WTC11 (cell line): ENCODE data around the gene HPN. TPM values are rescaled to one million over a fixed set of nuclear protein-coding genes. Genes with fewer than 3 reads are reported as not detected.

Experiments
- ATAC-seq: fragments of 200-7000 bp; cut with Tn5 transposase; 2 replicates; pipeline ENCODE4 v1.10.0; 2021; ENCODE audit warnings: mild to moderate bottlenecking, moderate library complexity
- CTCF ChIA-PET: fragments of 300-600 bp; sonication (Branson Sonifier 250); formaldehyde crosslinking; loops from one replicate; lab custom pipeline; 2021; ENCODE audit warnings: antibody characterized with exemption; lab: Charles Lee
- POLR2A ChIA-PET: fragments of 350-600 bp; sonication (Branson Sonifier 250); formaldehyde crosslinking; loops from one replicate; lab custom pipeline; 2021; ENCODE audit warnings: antibody characterized with exemption; lab: Charles Lee
- DNase-seq: peaks from one replicate; pipeline ENCODE4 v3.0.0; 2021; ENCODE audit warnings: low spot score
- H3K27ac Mint-ChIP-seq: 2 replicates; pipeline ENCODE4 v1.8.0; 2021; ENCODE audit warnings: mixed read lengths
- H3K27me3 Mint-ChIP-seq: 2 replicates; pipeline ENCODE4 v1.8.0; 2021; ENCODE audit warnings: low read depth, mild to moderate bottlenecking, moderate library complexity, mixed read lengths
- H3K36me3 Mint-ChIP-seq: 2 replicates; pipeline ENCODE4 v1.8.0; 2021; ENCODE audit warnings: mixed read lengths
- H3K4me1 Mint-ChIP-seq: 2 replicates; pipeline ENCODE4 v1.8.0; 2022; ENCODE audit warnings: mixed read lengths
- H3K4me3 Mint-ChIP-seq: 2 replicates; pipeline ENCODE4 v1.8.0; 2021; ENCODE audit warnings: mild to moderate bottlenecking, moderate library complexity, mixed read lengths
- H3K9me3 Mint-ChIP-seq: 2 replicates; pipeline ENCODE4 v1.8.0; 2021; ENCODE audit warnings: mixed read lengths
- CREB1 ChIP-seq: sonication (generic); formaldehyde crosslinking; IDR thresholded peaks from 2 replicates; pipeline ENCODE4 v1.8.0; 2023; ENCODE audit warnings: mild to moderate bottlenecking, missing genetic modification reagents
- CREM ChIP-seq: sonication (generic); formaldehyde crosslinking; IDR thresholded peaks from 2 replicates; pipeline ENCODE4 v1.8.1; 2022; ENCODE audit warnings: mild to moderate bottlenecking, missing genetic modification reagents, moderate library complexity
- ESRRA ChIP-seq: sonication (generic); formaldehyde crosslinking; IDR thresholded peaks from 2 replicates; pipeline ENCODE4 v1.8.1; 2022; ENCODE audit warnings: mild to moderate bottlenecking, missing genetic modification reagents, borderline replicate concordance
- GABPB1 ChIP-seq: sonication (generic); formaldehyde crosslinking; IDR thresholded peaks from 2 replicates; pipeline ENCODE4 v1.8.1; 2023; ENCODE audit warnings: mild to moderate bottlenecking, missing genetic modification reagents
- JAZF1 ChIP-seq: fragments of 250-450 bp; sonication (Bioruptor Pico); IDR thresholded peaks from 2 replicates; pipeline ENCODE4 v1.9.0; 2021; ENCODE audit warnings: moderate library complexity, mild to moderate bottlenecking, inconsistent platforms
- MXD4 ChIP-seq: fragments of 250-450 bp; sonication (Bioruptor Pico); IDR thresholded peaks from 2 replicates; pipeline ENCODE4 v1.8.0; 2021; ENCODE audit warnings: mild to moderate bottlenecking, moderate library complexity, borderline replicate concordance
- NFATC4 ChIP-seq: fragments of 250-450 bp; sonication (Bioruptor Pico); IDR thresholded peaks from 2 replicates; pipeline ENCODE4 v1.9.0; 2021; ENCODE audit warnings: mild to moderate bottlenecking
- NR1H2 ChIP-seq: sonication (generic); formaldehyde crosslinking; IDR thresholded peaks from 2 replicates; pipeline ENCODE4 v1.9.0; 2021; ENCODE audit warnings: mild to moderate bottlenecking, moderate library complexity, missing genetic modification reagents
- RELA ChIP-seq: sonication (generic); formaldehyde crosslinking; IDR thresholded peaks from 2 replicates; pipeline ENCODE4 v1.8.1; 2022; ENCODE audit warnings: missing genetic modification reagents, mild to moderate bottlenecking, borderline replicate concordance
- RORB ChIP-seq: fragments of 250-450 bp; sonication (Bioruptor Pico); IDR thresholded peaks from 2 replicates; pipeline ENCODE4 v1.9.0; 2021; ENCODE audit warnings: mild to moderate bottlenecking
- TCF7 ChIP-seq: sonication (generic); formaldehyde crosslinking; IDR thresholded peaks from 2 replicates; pipeline ENCODE4 v1.8.0; 2022; ENCODE audit warnings: mild to moderate bottlenecking, low read depth, missing genetic modification reagents, moderate library complexity
- TP53 ChIP-seq: sonication (generic); formaldehyde crosslinking; IDR thresholded peaks from 2 replicates; pipeline ENCODE4 v1.8.1; 2023; ENCODE audit warnings: mild to moderate bottlenecking, missing genetic modification reagents
- ZNF121 ChIP-seq: sonication (generic); formaldehyde crosslinking; IDR thresholded peaks from 2 replicates; pipeline ENCODE4 v1.8.0; 2023; ENCODE audit warnings: missing genetic modification reagents
- ZNF263 ChIP-seq: sonication (generic); formaldehyde crosslinking; IDR thresholded peaks from 2 replicates; pipeline ENCODE4 v1.8.1; 2022; ENCODE audit warnings: low read depth, mild to moderate bottlenecking, moderate library complexity, missing genetic modification reagents
- total RNA-seq: library from RNA; stranded (reverse); gene quantifications from 3 replicates; pipeline ENCODE4 v1.2.3, GENCODE V29; 2021
- TF ChIP-seq, protein P1 (sequence below): fragments of 250-450 bp; sonication (Bioruptor Pico); IDR thresholded peaks from 2 replicates; pipeline ENCODE4 v1.9.0; 2021; ENCODE audit warnings: moderate library complexity, mild to moderate bottlenecking, inconsistent platforms, borderline replicate concordance
- TF ChIP-seq, protein P2 (sequence below): sonication (generic); formaldehyde crosslinking; IDR thresholded peaks from 2 replicates; pipeline ENCODE4 v1.8.0; 2022; ENCODE audit warnings: mild to moderate bottlenecking, missing genetic modification reagents
- TF ChIP-seq, protein P3 (sequence below): sonication (generic); formaldehyde crosslinking; IDR thresholded peaks from 2 replicates; pipeline ENCODE4 v1.8.1; 2023; ENCODE audit warnings: mild to moderate bottlenecking, moderate library complexity, missing genetic modification reagents
- TF ChIP-seq, protein P4 (sequence below): fragments of 200-600 bp; IDR thresholded peaks from 2 replicates; pipeline ENCODE4 v1.8.0; 2022; ENCODE audit warnings: antibody characterized with exemption
- TF ChIP-seq, protein P5 (sequence below): sonication (generic); formaldehyde crosslinking; IDR thresholded peaks from 2 replicates; pipeline ENCODE4 v1.8.0; 2023; ENCODE audit warnings: mild to moderate bottlenecking, missing genetic modification reagents

Gene HPN
- total RNA-seq, 1 experiment from 2014 or later, result 20.8 TPM

DNA sequence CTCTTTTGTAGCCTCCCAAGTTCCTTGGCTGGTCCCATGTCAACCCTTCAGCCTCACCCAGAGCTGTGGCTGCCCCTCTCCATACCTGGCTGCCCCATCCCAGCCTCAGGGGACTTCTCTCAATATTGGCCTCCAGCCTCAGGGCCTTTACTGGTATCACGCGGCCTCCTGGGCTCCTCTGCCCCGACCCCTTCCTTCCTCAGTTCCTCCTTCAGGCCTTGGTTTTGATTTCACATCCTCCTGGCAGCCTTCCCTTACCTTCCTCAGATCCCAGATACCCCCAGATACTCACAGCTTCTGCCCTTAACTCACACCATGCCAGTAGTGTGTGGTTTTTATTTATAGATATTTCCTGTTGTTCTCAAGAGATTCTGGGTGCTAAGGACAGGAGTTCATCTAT lies 24.0 kb upstream of the HPN start (continued):
- TF ChIP-seq TP53 (CRISPR knock-in tag) (no peak), ZNF121 (CRISPR knock-in tag) (no peak)
- TF ChIP-seq, protein P1, sequence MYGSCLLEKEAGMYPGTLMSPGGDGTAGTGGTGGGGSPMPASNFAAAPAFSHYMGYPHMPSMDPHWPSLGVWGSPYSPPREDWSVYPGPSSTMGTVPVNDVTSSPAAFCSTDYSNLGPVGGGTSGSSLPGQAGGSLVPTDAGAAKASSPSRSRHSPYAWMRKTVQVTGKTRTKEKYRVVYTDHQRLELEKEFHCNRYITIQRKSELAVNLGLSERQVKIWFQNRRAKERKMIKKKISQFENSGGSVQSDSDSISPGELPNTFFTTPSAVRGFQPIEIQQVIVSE (CRISPR knock-in tag), result no peak

GRCh38 chr19:35018379-35018778 lies 23.1 kb upstream of the HPN start:
- DNase-seq, result no peak
- no peak for TF ChIP-seq CREB1 (CRISPR knock-in tag)
- TF ChIP-seq TCF7 (CRISPR knock-in tag), result no peak
- TF ChIP-seq ZNF263 (CRISPR knock-in tag), result no peak
- no peak for TF ChIP-seq JAZF1 (CRISPR knock-in tag)
- TF ChIP-seq, protein P2, sequence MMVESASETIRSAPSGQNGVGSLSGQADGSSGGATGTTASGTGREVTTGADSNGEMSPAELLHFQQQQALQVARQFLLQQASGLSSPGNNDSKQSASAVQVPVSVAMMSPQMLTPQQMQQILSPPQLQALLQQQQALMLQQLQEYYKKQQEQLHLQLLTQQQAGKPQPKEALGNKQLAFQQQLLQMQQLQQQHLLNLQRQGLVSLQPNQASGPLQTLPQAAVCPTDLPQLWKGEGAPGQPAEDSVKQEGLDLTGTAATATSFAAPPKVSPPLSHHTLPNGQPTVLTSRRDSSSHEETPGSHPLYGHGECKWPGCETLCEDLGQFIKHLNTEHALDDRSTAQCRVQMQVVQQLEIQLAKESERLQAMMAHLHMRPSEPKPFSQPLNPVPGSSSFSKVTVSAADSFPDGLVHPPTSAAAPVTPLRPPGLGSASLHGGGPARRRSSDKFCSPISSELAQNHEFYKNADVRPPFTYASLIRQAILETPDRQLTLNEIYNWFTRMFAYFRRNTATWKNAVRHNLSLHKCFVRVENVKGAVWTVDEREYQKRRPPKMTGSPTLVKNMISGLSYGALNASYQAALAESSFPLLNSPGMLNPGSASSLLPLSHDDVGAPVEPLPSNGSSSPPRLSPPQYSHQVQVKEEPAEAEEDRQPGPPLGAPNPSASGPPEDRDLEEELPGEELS (CRISPR knock-in tag), result no peak
- TF ChIP-seq, all 79 proteins: peak for 0
- ChIA-PET POLR2A (no interaction called here), CTCF (no interaction called here)
- Mint-ChIP-seq H3K4me1 (no peaks in the 10 kb centered on the region), H3K4me3 (no peak overlapping the region), H3K27me3 (no peaks in the 10 kb centered on the region), H3K36me3 (peaks cover 75% of the 10 kb centered on the region), H3K9me3 (no peaks in the 10 kb centered on the region), H3K27ac (no peak overlapping the region)
- ATAC-seq, result no peak

DNA sequence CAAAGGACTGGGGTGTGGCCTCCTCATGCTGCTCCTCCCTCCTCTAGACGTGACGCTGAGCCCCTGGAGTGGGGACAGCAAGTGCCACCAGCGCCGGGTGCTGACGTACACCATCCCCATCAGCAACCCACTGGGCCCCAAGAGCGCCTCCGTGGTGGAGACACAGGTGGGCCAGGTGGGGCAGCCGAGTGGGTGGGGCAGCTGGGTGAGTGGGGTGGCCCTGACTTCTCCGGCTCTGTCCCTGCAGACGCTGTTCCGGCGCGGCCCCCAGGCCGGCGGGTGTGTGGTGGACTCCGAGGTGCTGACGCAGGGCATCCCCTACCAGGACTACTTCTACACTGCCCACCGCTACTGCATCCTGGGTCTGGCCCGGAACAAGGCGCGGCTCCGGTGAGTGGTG lies 22.4 kb upstream of the HPN start:
- no peak for ATAC-seq
- CTCF ChIA-PET, result no interaction called here
- POLR2A ChIA-PET, result no interaction called here
- TF ChIP-seq MXD4 (CRISPR knock-in tag) (no peak), JAZF1 (CRISPR knock-in tag) (no peak), RELA (CRISPR knock-in tag) (no peak), ESRRA (CRISPR knock-in tag) (no peak), NFATC4 (CRISPR knock-in tag) (no peak), GABPB1 (CRISPR knock-in tag) (no peak)
- TF ChIP-seq, protein P3, sequence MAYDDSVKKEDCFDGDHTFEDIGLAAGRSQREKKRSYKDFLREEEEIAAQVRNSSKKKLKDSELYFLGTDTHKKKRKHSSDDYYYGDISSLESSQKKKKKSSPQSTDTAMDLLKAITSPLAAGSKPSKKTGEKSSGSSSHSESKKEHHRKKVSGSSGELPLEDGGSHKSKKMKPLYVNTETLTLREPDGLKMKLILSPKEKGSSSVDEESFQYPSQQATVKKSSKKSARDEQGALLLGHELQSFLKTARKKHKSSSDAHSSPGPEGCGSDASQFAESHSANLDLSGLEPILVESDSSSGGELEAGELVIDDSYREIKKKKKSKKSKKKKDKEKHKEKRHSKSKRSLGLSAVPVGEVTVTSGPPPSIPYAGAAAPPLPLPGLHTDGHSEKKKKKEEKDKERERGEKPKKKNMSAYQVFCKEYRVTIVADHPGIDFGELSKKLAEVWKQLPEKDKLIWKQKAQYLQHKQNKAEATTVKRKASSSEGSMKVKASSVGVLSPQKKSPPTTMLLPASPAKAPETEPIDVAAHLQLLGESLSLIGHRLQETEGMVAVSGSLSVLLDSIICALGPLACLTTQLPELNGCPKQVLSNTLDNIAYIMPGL (CRISPR knock-in tag), result no peak
- no peaks in the 10 kb centered on the region for H3K9me3 Mint-ChIP-seq
- no peaks in the 10 kb centered on the region for H3K4me1 Mint-ChIP-seq
- no peak overlapping the region for H3K27ac Mint-ChIP-seq
- no peak overlapping the region for H3K4me3 Mint-ChIP-seq
- DNase-seq, result no peak
- peaks cover 76% of the 10 kb centered on the region for H3K36me3 Mint-ChIP-seq
- no peaks in the 10 kb centered on the region for H3K27me3 Mint-ChIP-seq

- Mint-ChIP-seq H3K27me3 (no peaks in the 10 kb centered on the region), H3K9me3 (no peaks in the 10 kb centered on the region), H3K4me1 (no peaks in the 10 kb centered on the region), H3K27ac (peak overlapping the region; percentile 85), H3K4me3 (no peak overlapping the region)
- ATAC-seq (no peak), DNase-seq (no peak)
- ChIA-PET POLR2A (interaction anchor here (0.5 kb wide), 1 partner anchor 8 kb away, joined by 7 read pairs; no protein-coding TSS in a partner anchor), CTCF (interaction anchor here (0.7 to 1.0 kb wide), 2 partner anchors 23 to 69 kb away, joined by 3 read pairs; no protein-coding TSS in a partner anchor)
- TF ChIP-seq, protein P4, sequence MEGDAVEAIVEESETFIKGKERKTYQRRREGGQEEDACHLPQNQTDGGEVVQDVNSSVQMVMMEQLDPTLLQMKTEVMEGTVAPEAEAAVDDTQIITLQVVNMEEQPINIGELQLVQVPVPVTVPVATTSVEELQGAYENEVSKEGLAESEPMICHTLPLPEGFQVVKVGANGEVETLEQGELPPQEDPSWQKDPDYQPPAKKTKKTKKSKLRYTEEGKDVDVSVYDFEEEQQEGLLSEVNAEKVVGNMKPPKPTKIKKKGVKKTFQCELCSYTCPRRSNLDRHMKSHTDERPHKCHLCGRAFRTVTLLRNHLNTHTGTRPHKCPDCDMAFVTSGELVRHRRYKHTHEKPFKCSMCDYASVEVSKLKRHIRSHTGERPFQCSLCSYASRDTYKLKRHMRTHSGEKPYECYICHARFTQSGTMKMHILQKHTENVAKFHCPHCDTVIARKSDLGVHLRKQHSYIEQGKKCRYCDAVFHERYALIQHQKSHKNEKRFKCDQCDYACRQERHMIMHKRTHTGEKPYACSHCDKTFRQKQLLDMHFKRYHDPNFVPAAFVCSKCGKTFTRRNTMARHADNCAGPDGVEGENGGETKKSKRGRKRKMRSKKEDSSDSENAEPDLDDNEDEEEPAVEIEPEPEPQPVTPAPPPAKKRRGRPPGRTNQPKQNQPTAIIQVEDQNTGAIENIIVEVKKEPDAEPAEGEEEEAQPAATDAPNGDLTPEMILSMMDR, result no peak
- TF ChIP-seq TP53 (CRISPR knock-in tag), result no peak
- TF ChIP-seq ZNF121 (CRISPR knock-in tag), result no peak
- TF ChIP-seq NR1H2 (CRISPR knock-in tag), result no peak
- TF ChIP-seq, protein P5, sequence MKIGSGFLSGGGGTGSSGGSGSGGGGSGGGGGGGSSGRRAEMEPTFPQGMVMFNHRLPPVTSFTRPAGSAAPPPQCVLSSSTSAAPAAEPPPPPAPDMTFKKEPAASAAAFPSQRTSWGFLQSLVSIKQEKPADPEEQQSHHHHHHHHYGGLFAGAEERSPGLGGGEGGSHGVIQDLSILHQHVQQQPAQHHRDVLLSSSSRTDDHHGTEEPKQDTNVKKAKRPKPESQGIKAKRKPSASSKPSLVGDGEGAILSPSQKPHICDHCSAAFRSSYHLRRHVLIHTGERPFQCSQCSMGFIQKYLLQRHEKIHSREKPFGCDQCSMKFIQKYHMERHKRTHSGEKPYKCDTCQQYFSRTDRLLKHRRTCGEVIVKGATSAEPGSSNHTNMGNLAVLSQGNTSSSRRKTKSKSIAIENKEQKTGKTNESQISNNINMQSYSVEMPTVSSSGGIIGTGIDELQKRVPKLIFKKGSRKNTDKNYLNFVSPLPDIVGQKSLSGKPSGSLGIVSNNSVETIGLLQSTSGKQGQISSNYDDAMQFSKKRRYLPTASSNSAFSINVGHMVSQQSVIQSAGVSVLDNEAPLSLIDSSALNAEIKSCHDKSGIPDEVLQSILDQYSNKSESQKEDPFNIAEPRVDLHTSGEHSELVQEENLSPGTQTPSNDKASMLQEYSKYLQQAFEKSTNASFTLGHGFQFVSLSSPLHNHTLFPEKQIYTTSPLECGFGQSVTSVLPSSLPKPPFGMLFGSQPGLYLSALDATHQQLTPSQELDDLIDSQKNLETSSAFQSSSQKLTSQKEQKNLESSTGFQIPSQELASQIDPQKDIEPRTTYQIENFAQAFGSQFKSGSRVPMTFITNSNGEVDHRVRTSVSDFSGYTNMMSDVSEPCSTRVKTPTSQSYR (CRISPR knock-in tag), result no peak
- no peak for TF ChIP-seq CREM (CRISPR knock-in tag)
- TF ChIP-seq RORB (CRISPR knock-in tag), result no peak
- TF ChIP-seq, all 79 proteins: peak for 0
- H3K36me3 Mint-ChIP-seq, result peaks cover 74% of the 10 kb centered on the region
Observed at GRCh38 chr19:35021016-35021415, 20.5 kb upstream of the HPN start.
